HG02623 (cell line): ENCODE measurements around the gene PIK3R3.

ENCODE experiments used
- ATAC-seq: cut with Tn5 transposase; IDR thresholded peaks from one replicate; pipeline ENCODE4 v1.9.1; 2021; ENCODE audit warnings: moderate library complexity; ENCODE audit not compliant: unreplicated experiment

The PIK3R3 gene

DNA sequence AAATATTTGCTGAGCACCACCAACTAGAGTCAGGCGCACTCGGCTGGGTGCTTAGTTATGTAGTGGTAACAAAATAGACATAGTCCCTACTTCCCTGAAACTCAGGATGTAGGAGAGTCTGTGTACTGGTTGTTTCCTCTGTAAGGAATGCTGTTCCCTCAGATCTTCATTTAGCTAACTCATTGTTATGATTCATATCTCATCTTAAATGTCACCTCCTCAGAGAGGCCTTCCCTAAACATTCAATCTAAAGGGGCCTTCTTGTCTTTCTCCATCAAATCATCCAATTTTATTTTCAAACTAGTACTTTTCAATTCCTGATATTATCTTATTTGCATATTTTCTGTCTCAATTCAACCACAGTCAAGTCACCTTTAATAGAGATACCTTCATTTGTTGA is 132.9 kb downstream of the PIK3R3 start:
- ATAC-seq, result no peak

DNA sequence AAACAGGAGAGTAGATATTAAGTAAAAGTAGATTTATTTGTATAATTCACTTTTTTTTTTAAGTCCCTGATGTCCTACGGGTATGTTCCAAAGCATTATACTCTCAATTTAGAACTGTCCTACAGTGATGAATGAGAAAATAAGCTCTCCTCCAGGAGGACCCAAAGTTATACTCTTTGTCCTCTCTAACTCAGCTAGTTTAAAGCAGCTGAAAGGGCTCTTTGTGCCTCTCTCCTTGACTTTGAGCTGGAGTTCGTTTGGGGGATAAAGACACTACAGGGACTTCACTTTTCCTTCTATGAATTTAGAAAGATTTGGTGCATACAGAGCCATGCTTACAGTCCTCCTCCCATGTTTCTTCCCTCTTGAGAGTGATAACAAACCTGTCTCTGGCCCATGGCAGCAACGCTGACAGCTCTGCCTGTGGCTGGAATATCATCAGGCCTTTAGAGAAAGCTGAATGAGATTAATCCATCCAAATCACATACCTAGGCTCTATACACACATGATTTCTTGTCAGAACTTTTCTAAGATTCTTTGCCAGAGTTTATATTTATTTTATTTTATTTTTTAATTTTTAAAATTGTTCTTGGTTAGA is 134.3 kb downstream of the PIK3R3 start:
- no peak for ATAC-seq

DNA sequence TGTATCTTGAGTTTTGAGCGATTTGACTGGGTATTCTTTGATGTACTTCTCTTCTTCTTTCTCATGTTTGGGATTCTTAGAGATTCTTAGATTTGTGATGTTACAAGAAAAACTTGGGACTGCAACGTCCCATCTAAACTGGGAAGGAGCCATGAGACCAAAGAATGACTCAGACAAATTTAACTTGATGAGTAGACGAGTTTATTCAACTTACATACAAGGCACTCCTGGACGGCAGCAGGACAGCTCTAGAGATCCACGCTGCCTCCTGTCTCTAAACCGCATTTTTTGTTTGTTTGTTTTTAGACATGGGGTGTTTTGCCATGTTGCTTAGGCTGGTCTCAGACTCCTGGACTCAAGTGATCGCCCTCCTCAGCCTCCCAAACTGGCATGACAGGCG is 137.1 kb downstream of the PIK3R3 start:
- no peak for ATAC-seq

DNA sequence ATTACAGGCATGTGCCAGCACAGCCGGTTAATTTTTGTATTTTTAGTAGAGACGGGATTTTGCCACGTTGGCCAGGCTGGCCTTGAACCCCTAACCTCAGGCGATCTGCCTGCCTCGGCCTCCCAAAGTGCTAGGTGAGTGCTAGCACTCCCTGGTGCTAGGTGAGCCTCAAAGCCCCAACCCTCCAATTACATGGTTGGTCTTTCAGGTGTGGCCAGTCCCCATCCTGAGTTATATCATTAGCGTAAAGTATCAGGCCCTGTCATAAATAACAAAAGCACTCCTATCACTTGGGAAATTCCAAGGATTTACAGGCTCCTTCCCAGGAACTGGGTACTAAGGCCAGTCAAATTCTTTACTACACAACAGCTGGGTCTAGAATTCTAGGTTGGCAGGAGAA is 138.0 kb downstream of the PIK3R3 start:
- ATAC-seq, result no peak
